MG63 (cell line): ENCODE data around the gene HLA-G. TPM values are rescaled to one million over a fixed set of nuclear protein-coding genes. Genes with fewer than 3 reads are reported as not detected.
"Not testable (repeated sequence)": the region's sequence is repeated elsewhere in the genome, so short reads cannot be mapped to it uniquely, and the experiment has no call there.

Experiments used
- DNase-seq: peaks from one replicate; pipeline ENCODE4 v3.0.0-alpha.2; 2020
- H3K27me3 ChIP-seq: fragments of 250-450 bp; sonication (Bioruptor Pico); 2 replicates; pipeline ENCODE4 v1.5.1; 2020; ENCODE audit warnings: mild to moderate bottlenecking, moderate library complexity
- H3K36me3 ChIP-seq: fragments of 250-450 bp; sonication (Bioruptor Pico); 2 replicates; pipeline ENCODE4 v1.5.1; 2020; ENCODE audit warnings: mild to moderate bottlenecking, moderate library complexity
- H3K4me3 ChIP-seq: fragments of 250-450 bp; sonication (Bioruptor Pico); 2 replicates; pipeline ENCODE4 v1.5.1; 2020; ENCODE audit warnings: mild to moderate bottlenecking, moderate library complexity
- H3K9me3 ChIP-seq: fragments of 250-450 bp; sonication (Bioruptor Pico); 2 replicates; pipeline ENCODE4 v1.5.1; 2020; ENCODE audit warnings: mild to moderate bottlenecking, moderate library complexity
- total RNA-seq: library from RNA; depleted of rRNA; stranded (reverse); fragments of >200 nt; shearing (Covaris generic); gene quantifications from 2 replicates; pipeline ENCODE4 v1.2.3, GENCODE V29; 2014; ENCODE audit warnings: low replicate concordance; rRNA removed

Gene HLA-G
- total RNA-seq, 1 experiment from 2014 or later = not detected

DNA sequence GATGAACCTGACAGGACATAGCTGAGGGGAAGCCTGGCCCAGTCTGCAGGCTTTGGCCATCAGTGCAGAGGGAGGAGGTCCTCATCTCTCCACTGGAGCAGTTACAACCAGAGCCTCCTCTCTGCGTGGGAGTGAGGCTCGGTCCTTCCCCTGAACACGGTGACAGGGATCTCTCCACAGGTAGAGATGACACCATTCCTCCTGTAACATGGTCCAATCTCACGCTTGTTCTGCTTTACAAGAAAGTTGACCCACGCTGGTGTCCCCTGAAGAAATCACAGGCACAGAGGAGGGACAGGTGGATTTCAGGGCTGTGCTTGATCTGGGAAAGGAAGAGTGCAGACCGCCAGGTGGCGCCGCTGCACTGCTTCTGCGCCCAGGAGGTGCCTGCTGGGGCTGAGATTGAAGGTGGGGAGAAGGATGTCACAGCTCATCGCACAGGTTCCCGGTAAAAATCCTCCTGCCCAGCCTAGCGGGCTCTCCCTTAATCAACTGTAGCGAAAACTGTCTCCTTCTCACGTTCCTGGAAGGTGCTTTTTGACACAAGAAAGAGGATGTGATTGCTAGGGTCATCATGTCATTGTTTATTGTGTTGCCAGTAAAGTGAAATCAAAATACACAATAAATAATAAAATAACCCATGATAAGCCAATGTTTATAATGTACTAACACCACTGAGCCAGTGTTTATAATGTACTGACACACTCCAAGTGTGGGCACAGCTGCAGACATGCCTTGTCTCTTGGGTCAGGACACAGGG lies 20.4 kb downstream of the HLA-G start:
- Histone ChIP-seq H3K4me3 (no peak overlapping the region), H3K36me3 (no peaks in the 10 kb centered on the region)
- peak; percentile 46 for DNase-seq

DNA sequence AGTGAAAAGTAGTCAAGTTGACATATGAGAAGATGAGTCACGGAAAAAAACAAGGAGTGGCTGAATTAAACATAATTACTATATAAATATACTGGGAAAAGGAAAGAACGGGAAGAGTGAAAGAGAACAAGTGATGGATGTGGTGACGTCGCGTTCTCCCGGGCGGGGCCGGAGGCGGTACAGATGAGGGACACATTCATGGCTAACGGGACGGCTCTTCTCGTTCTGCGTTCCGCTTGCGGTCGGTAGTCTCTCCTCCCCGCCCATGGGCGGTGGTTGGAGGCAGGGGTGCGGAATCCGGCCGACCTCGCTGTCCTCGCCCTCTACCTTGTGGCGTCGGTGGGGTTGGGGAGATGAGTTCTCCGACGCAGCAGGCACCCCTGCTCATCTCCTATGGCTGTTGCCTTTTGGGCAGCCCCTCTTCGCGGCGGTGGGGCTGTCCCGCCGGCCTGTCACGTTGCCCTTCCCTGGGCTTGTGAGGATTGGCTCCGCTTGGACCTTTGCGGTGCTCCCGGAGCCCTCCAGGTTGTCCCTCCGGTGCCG lies 22.5 kb downstream of the HLA-G start:
- no peaks in the 10 kb centered on the region for H3K27me3 ChIP-seq
- peak; percentile 6 for DNase-seq
- no peaks in the 10 kb centered on the region for H3K9me3 ChIP-seq
- no peaks in the 10 kb centered on the region for H3K36me3 ChIP-seq
- H3K4me3 ChIP-seq = no peak overlapping the region

More for the DNA sequence above, 20.4 kb downstream of the HLA-G start:
- Histone ChIP-seq H3K27me3 (no peaks in the 10 kb centered on the region), H3K9me3 (no peaks in the 10 kb centered on the region)

DNA sequence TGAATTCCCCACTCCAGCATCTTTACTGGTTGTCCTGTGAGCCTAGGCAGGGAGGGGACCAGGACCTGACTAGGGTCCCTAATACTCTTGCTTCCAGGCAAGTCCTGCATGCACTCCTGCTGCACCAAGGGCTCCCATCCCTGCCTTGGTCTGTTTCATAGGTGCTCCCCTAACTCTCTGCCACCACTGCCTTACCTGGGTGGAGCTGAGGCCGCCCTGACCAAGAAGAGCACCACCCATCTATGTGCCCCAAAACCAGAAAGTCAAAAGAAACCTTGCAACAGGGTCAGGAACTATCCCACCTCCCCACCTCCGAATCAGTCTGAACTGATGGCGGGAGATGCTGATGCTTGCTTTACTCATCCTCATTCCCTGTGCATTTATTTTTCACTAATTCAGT lies 23.6 kb downstream of the HLA-G start:
- Histone ChIP-seq H3K27me3 (no peaks in the 10 kb centered on the region), H3K36me3 (no peaks in the 10 kb centered on the region), H3K4me3 (no peak overlapping the region), H3K9me3 (no peaks in the 10 kb centered on the region)
- no peak for DNase-seq

DNA sequence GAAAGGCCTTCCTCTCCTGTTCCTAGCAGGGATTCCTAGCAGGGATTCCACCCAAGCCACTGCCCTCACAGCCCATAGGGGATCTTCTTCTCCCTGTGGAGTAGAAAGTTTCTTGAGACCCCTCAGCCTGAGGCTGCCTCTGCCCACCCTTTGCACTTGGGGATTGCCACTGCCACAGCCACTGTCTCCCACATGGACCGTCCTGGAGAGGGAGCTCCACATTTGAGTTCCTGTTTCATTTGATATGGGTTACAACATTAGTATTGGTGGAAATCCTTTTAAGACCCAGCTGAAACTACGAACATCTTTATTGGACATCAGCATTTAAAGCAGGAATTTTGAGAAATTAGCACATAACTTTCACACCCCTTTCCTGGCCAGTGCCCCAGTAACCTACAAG lies 25.6 kb downstream of the HLA-G start:
- Histone ChIP-seq H3K36me3 (no peaks in the 10 kb centered on the region), H3K27me3 (no peaks in the 10 kb centered on the region), H3K4me3 (no peak overlapping the region), H3K9me3 (no peaks in the 10 kb centered on the region)
- no peak for DNase-seq

DNA sequence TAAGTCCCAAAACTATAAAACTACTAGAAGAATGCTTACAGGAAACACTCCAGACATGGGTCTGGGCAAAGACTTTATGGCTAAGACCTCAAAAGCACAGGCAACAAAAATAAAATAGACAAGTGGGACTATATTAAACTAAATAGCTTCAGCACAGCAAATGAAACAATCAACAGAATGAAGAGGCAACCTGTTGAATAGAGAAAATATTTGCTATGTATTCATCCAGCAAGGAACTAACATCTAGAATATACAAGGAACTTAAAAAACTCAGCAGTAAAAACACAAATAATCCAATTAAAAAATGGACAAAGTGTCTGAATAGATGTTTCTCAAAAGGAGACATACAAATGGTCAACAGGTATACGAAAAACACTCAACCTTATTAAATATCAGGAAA lies 30.4 kb downstream of the HLA-G start:
- no peaks in the 10 kb centered on the region for H3K27me3 ChIP-seq
- H3K4me3 ChIP-seq = no peak overlapping the region
- no peaks in the 10 kb centered on the region for H3K36me3 ChIP-seq
- H3K9me3 ChIP-seq = no peaks in the 10 kb centered on the region
- DNase-seq = no peak

DNA sequence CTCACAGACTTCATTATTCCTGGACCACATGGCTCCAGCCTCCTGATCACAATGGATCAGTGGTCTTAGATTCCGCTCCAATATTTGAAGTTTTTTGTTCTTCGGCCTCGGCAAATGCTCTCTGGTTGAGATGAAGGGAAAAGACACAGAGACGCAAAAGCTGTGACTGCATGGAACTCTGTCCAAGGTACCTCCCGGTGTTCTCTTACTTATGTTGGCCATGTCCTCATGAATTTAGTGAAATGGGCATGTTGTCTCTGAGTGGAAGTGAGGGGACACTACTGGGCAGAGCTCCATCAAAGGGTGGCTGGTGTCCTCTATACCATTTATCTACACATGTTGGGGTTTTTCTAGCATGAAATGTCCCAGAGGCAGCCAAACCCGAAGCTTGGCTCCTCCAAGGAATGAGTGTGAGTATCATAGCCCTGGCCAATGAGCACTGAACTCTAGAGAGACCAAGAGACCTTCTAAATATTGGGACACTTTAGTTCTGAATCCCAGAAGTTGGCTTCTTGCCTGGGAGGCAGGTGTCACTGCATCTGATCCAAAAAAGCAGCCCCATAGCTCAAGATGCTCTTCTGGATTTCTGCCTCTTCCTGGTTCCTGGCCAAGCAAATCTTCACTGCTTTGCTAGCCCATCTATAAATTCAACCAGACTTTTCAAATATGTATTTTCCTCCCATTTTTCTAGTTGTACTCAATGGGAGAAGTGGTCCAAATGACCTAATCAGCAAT lies 34.1 kb downstream of the HLA-G start:
- H3K9me3 ChIP-seq = no peaks in the 10 kb centered on the region
- H3K27me3 ChIP-seq = no peaks in the 10 kb centered on the region
- no peaks in the 10 kb centered on the region for H3K36me3 ChIP-seq
- DNase-seq = no peak
- no peak overlapping the region for H3K4me3 ChIP-seq

DNA sequence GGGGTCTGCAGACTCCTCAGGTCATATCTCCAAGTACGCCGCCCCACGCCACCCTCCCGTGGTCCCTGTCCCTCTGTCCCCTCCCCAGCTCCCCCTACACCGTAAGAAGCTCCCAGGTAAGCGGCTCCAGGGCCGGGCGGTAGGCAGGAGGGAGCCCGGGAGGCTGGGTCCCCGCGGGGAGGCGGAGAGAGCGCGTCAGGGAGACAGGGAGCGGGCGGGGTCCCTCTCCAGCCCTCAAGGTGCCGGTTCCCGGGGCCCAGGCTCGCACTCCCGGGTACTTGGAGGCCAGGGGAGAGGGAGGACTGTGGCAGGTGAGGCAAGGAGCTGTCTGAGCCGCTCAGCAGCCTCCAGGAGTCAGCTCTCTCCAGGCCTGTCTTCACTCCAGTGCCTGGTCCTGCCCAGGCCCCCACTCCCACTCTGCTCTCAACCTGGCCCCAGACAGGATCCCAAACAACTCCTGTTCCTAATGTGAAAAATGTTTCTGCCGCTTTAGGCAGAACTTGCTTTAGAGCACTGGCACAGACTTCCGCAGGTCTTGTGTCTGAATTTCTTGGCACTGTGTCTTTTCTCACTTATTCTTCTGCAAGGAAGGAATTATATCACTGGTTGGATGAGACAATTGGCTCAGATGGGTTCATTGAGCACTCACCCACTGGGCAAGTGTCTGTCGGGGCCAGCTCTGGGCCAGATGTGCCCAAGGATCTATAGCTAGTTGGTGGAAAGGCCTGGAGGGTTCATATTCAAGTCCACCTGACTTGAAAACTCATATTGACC lies 36.6 kb downstream of the HLA-G start:
- no peaks in the 10 kb centered on the region for H3K36me3 ChIP-seq
- H3K27me3 ChIP-seq = no peaks in the 10 kb centered on the region
- no peak overlapping the region for H3K4me3 ChIP-seq
- no peaks in the 10 kb centered on the region for H3K9me3 ChIP-seq
- DNase-seq = no peak

DNA sequence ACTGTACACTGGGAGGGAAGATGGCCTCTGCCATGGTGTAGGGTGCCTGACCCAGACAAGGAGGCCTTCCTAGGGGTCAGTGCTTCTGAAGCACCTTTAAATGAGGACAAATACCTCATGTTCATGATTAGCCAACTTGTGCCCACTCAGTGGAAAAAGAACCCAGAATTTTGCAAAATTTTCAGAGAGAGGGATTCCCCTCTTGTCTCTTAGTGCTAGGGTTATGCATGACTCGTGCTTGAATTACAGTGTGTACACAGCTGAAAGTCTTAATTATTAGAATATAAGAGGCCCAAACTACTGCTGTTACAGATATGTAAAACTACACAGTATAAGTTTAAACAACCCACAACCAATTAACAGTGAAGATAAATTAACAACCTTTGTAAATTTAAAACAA lies 38.0 kb downstream of the HLA-G start:
- no peak overlapping the region for H3K4me3 ChIP-seq
- H3K9me3 ChIP-seq = no peaks in the 10 kb centered on the region
- H3K36me3 ChIP-seq = no peaks in the 10 kb centered on the region
- DNase-seq = no peak
- no peaks in the 10 kb centered on the region for H3K27me3 ChIP-seq

DNA sequence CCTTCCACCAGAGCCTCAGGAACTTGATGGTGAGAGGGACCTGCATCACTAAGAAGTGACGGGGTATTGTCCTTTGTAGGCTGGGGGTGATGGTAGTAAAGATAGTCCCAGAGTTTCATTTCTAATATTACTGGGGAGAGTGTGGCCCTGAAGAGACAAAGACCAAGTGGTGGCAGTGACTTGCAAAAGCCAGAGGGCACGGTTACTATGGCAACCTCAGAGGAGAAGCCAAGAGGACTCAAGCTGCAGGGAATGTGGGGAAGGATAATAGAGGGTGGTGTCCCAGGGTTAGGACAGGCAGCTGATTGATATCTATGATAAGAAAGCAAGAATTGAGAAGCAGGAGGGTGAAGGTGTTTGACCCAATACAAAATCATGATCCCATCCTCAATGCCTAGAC lies 42.5 kb downstream of the HLA-G start:
- DNase-seq = no peak
- Histone ChIP-seq H3K4me3 (no peak overlapping the region), H3K27me3 (no peaks in the 10 kb centered on the region), H3K36me3 (no peaks in the 10 kb centered on the region), H3K9me3 (no peaks in the 10 kb centered on the region)

DNA sequence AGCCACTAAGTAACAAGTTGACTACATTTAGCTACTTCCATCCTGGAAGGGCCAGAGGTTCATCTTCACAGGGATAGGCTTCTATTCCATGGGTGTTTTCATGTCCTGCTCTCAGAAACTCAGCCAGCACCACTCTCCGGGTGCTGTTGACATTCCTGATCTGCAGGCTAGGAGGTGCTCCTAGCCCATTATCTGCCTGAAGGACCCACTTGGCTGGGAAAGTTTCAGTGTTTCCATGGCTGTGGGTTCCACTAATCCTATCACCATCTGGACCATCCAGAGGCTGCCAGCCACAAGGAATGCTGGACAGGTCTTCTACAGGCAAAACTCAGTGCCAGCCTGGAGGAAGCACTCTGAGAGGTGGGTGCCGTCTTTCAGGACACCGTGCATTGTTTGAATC lies 45.2 kb downstream of the HLA-G start:
- Histone ChIP-seq H3K4me3 (no peak overlapping the region), H3K9me3 (no peaks in the 10 kb centered on the region), H3K27me3 (no peaks in the 10 kb centered on the region), H3K36me3 (no peaks in the 10 kb centered on the region)
- DNase-seq = no peak

DNA sequence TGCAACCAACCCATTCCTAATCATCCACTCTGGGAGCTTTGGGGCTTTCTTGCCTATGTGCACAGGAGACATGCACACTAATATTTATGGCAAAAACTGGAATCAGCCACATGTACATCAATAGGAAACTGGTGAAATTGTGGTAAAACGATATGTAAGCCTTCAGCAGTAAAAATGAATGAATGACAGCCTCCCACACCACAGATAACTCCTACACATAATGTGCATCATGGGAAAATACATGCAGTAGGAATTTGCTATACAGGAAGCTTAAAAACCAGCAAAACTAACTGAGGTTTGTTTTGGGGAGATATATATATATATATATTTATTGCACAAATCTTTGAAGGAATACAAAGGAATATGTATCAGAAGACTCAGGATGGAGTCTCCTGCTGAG lies 47.6 kb downstream of the HLA-G start:
- no peak for DNase-seq
- H3K9me3 ChIP-seq = no peaks in the 10 kb centered on the region
- no peaks in the 10 kb centered on the region for H3K27me3 ChIP-seq
- no peak overlapping the region for H3K4me3 ChIP-seq
- H3K36me3 ChIP-seq = no peaks in the 10 kb centered on the region

DNA sequence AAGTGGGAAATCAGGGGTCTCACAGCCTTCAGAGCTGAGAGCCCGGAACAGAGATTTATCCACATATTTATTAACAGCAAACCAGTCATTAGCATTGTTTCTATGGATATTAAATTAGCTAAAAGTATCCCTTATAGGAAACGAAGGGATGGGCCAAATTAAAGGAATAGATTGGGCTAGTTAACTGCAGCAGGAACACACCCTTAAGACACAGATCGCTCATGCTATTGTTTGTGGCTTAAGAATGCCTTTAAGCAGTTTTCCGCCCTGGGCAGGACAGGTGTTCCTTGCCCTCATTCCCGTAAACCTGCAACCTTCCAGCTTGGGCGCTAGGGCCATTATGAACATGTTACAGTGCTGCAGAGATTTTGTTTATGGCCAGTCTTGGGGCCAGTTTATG lies 48.1 kb downstream of the HLA-G start:
- H3K27me3 ChIP-seq, H3K36me3 ChIP-seq, H3K4me3 ChIP-seq, DNase-seq, H3K9me3 ChIP-seq: not testable (repeated sequence)

Other genes starting within 250 kb of the HLA-G start
- not detected in 2 replicates for gene OR2H2, start 242.7 kb upstream of the HLA-G start, total RNA-seq
- 1.9 and 3.7 TPM in 2 replicates for gene GABBR1, start 194.6 kb upstream of the HLA-G start, total RNA-seq
- gene MOG, start 170.7 kb upstream of the HLA-G start, total RNA-seq = not detected in 2 replicates
- gene ZFP57, start 146.7 kb upstream of the HLA-G start, total RNA-seq = not detected in 2 replicates
- gene HLA-F, start 104.4 kb upstream of the HLA-G start, total RNA-seq = 8.0 and 12.9 TPM in 2 replicates
- 139 and 315 TPM in 2 replicates for gene HLA-A, start 114.7 kb downstream of the HLA-G start, total RNA-seq
- 24.3 and 32.9 TPM in 2 replicates for gene POLR1H, start 233.4 kb downstream of the HLA-G start, total RNA-seq
- gene PPP1R11, start 239.4 kb downstream of the HLA-G start, total RNA-seq = 20.2 and 47.2 TPM in 2 replicates
- gene RNF39, start 247.9 kb downstream of the HLA-G start, total RNA-seq = not detected in 2 replicates